GM19025 (cell line): Measurements from ENCODE around the gene CERS2.

Experiments used
- ATAC-seq: cut with Tn5 transposase; IDR thresholded peaks from one replicate; pipeline ENCODE4 v1.9.1; 2021; ENCODE audit warnings: mild to moderate bottlenecking, low read depth, moderate library complexity; ENCODE audit not compliant: unreplicated experiment

Gene CERS2

GRCh38 chr1:150917387-150917786 lies 57.2 kb downstream of the CERS2 start:
- no peak for ATAC-seq
